ENCODE results near the gene PLCD1. TPM values are rescaled to one million over a fixed set of nuclear protein-coding genes. Genes with fewer than 3 reads are reported as not detected.

Gene PLCD1
- total RNA-seq, 1 experiment from 2014 or later, result 27.1 TPM

GRCh38 chr3:38016847-38017444 lies 12.5 kb downstream of the PLCD1 start:
- Histone ChIP-seq H3K14ac (ENCODE audit: insufficient read depth, low read length) (no peak overlapping the region), H2BK15ac (ENCODE audit: low read depth, low read length) (no peak overlapping the region; the same call in 1 of the 2 replicates), H2BK12ac (ENCODE audit: insufficient read length, low read depth, low read length) (no peak overlapping the region), H3K4me1 (ENCODE audit: insufficient read depth, low read length) (no peaks in the 10 kb centered on the region), H3K23ac (ENCODE audit: insufficient read length, low read depth, low read length) (no peak overlapping the region), H3K23me2 (ENCODE audit: insufficient read length, low read depth, low read length, poor library complexity, severe bottlenecking) (no peaks in the 10 kb centered on the region), H2AK5ac (ENCODE audit: insufficient read length, low read length) (no peak overlapping the region), H4K20me1 (ENCODE audit: control insufficient read depth, insufficient read depth, insufficient read length) (no peaks in the 10 kb centered on the region), H3T11ph (ENCODE audit: low read length) (no peak overlapping the region), H3K27ac (ENCODE audit: insufficient read length, low read depth, low read length) (no peak overlapping the region), H4K91ac (ENCODE audit: insufficient read length, low read depth, low read length) (no peak overlapping the region), H4K5ac (ENCODE audit: insufficient read length, low read depth, low read length) (no peak overlapping the region), H3K4me2 (ENCODE audit: insufficient read depth, insufficient read length, low read length) (no peak overlapping the region), H3K18ac (ENCODE audit: insufficient read length, low read depth, low read length) (no peak overlapping the region), H3K9me3 (ENCODE audit: control insufficient read depth, low read depth, low read length) (no peaks in the 10 kb centered on the region), H3K79me2 (ENCODE audit: insufficient read depth, low read length) (no peaks in the 10 kb centered on the region), H3K56ac (ENCODE audit: insufficient read length, low read depth, low read length) (no peak overlapping the region), H2AFZ (ENCODE audit: low read length) (no peak overlapping the region), H3K9ac (ENCODE audit: extremely low read depth, insufficient read length, low read length) (no peak overlapping the region), H3K4ac (ENCODE audit: low read depth, low read length) (no peak overlapping the region), H4K8ac (replicated peaks; ENCODE audit: insufficient read length, low read depth, low read length) (no peak overlapping the region), H2BK120ac (ENCODE audit: low read depth, low read length, poor library complexity, severe bottlenecking) (no peak overlapping the region), H3K27me3 (ENCODE audit: insufficient read depth, low read length) (no peaks in the 10 kb centered on the region), H2BK20ac (ENCODE audit: low read depth, low read length, poor library complexity, severe bottlenecking) (no peak overlapping the region), H3K79me1 (ENCODE audit: insufficient read depth, low read depth, low read length, poor library complexity, severe bottlenecking) (no peaks in the 10 kb centered on the region), H2BK5ac (ENCODE audit: insufficient read length, low read length) (no peak overlapping the region)
- H3K27ac Mint-ChIP-seq, result peak overlapping the region in 1 of 3 experiments; percentile 93; a peak in 3 of 7 replicates
- no peaks in the 10 kb centered on the region for H3K9me3 Mint-ChIP-seq
- TF ChIP-seq, protein P1, sequence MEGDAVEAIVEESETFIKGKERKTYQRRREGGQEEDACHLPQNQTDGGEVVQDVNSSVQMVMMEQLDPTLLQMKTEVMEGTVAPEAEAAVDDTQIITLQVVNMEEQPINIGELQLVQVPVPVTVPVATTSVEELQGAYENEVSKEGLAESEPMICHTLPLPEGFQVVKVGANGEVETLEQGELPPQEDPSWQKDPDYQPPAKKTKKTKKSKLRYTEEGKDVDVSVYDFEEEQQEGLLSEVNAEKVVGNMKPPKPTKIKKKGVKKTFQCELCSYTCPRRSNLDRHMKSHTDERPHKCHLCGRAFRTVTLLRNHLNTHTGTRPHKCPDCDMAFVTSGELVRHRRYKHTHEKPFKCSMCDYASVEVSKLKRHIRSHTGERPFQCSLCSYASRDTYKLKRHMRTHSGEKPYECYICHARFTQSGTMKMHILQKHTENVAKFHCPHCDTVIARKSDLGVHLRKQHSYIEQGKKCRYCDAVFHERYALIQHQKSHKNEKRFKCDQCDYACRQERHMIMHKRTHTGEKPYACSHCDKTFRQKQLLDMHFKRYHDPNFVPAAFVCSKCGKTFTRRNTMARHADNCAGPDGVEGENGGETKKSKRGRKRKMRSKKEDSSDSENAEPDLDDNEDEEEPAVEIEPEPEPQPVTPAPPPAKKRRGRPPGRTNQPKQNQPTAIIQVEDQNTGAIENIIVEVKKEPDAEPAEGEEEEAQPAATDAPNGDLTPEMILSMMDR (conservative IDR thresholded peaks at IDR 0.05), result no peak
- no peaks in the 10 kb centered on the region for H3K27me3 Mint-ChIP-seq (ENCODE audit: low read depth)
- no peak for DNase-seq
- H3K4me3 Mint-ChIP-seq, result no peak overlapping the region
- WGBS (ENCODE audit: extremely low coverage, insufficient read length, low lambda C conversion rate), result no CpG with 5 or more reads among the region's 6 CpGs
- peaks cover 5 to 36% (median 19%) of the 10 kb centered on the region in 3 experiments; a peak in 6 of 7 replicates for H3K36me3 Mint-ChIP-seq (ENCODE audit: insufficient read depth in 1 of 3, low read depth in 3 of 3)
- no peaks in the 10 kb centered on the region for H3K4me1 Mint-ChIP-seq

All from H9 (cell line).